ENCODE data around the gene PDCD4. TPM values are rescaled to one million over a fixed set of nuclear protein-coding genes. Genes with fewer than 3 reads are reported as not detected.
"Not testable (repeated sequence)": the region's sequence is repeated elsewhere in the genome, so short reads cannot be mapped to it uniquely, and the experiment has no call there.

The PDCD4 gene
- total RNA-seq, 1 donor from 2014 or later, result 10.3 TPM

DNA sequence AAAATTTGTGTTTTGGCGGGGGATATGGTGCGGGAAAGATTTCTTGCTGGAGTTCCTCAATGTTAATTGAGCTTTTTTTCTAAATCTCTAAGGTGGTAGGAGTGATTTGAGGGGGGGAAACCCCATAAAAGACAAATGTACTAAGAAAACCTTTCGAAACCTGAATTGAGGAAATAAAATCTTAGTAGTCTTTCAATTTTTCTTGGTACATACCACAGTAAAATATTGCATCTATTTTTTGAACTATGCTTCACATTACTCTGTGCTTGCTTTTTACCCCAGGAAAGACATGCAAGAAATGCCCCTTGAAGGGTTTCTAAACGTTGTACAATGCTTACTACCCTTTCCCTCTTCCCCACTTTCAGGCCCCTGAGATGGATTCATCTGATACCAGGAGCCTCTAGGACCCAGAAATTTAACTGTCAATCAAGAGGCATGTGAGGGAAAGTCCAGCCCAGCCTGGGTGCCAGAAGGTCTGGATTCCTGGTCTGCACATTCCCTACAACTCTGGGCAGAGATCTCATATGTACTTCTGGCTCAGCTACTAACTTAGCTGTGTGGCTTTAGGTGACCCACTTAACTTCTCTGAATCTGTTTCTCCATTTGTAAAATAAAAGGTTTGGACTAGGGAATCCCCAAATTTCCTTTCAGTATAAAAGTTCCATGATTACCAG, 5.8 kb upstream of the PDCD4 start:
- Histone ChIP-seq H3K9me3 (no peaks in the 10 kb centered on the region), H3K27ac (peak overlapping the region; percentile 75 to 79), H3K4me1 (peaks cover 18 to 45% of the 10 kb centered on the region in 2 donors), H3K36me3 (no peaks in the 10 kb centered on the region), H3K4me3 (no peak overlapping the region), H3K27me3 (no peaks in the 10 kb centered on the region)
- DNase-seq (ENCODE audit: low spot score in 2 of 2), result no peak
- intact Hi-C loops (cut with DNase I), result loop anchor here (2.0 kb wide), 1 partner anchor 31 kb away; no protein-coding TSS in a partner anchor
- TF ChIP-seq, protein P1, sequence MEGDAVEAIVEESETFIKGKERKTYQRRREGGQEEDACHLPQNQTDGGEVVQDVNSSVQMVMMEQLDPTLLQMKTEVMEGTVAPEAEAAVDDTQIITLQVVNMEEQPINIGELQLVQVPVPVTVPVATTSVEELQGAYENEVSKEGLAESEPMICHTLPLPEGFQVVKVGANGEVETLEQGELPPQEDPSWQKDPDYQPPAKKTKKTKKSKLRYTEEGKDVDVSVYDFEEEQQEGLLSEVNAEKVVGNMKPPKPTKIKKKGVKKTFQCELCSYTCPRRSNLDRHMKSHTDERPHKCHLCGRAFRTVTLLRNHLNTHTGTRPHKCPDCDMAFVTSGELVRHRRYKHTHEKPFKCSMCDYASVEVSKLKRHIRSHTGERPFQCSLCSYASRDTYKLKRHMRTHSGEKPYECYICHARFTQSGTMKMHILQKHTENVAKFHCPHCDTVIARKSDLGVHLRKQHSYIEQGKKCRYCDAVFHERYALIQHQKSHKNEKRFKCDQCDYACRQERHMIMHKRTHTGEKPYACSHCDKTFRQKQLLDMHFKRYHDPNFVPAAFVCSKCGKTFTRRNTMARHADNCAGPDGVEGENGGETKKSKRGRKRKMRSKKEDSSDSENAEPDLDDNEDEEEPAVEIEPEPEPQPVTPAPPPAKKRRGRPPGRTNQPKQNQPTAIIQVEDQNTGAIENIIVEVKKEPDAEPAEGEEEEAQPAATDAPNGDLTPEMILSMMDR (IDR thresholded peaks at IDR 0.05), result no peak

DNA sequence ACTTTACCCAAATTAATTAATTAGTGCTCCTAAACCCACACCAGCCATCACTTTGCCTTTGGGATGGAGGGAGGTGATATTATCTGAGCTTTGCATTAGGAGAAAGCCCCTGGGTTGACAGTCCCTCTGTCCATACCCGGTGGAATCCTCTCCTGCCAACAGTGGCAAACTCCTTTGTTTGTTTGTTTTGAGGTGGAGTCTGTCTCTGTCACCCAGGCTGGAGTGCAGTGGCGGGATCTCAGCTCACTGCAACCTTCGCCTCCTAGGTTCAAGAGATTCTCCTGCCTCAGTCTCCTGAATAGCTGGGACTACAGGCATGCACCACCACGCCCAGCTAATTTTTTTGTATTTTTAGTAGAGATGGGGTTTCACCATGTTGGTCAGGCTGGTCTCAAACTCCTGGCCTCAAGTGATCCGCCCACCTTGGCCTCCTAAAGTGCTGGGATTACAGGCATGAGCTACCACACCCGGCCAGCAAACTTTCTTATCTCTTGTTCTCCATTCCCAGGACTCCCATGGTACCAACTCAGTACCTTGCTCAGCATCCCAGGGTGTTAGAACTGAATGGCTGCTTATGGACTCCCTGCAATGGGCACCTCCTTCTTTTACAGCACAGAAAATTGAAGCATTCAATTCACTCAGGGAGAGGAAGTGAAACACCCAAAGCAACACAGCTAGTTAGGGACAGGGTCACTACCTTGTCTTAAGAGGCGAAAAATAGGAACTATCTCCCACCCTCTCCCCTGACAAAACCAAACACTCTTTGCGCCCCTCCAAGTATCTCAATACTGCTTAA, 4.5 kb upstream of the PDCD4 start:
- H3K9me3 ChIP-seq; DNase-seq (ENCODE audit: low spot score in 2 of 2); H3K27me3 ChIP-seq; intact Hi-C loops (cut with DNase I); H3K36me3 ChIP-seq: not testable (repeated sequence)
- Histone ChIP-seq H3K27ac (peak overlapping the region; percentile 79 to 97), H3K4me3 (peak overlapping the region in 1 of 2 donors; percentile 22), H3K4me1 (peaks cover 21 to 47% of the 10 kb centered on the region in 2 donors)

DNA sequence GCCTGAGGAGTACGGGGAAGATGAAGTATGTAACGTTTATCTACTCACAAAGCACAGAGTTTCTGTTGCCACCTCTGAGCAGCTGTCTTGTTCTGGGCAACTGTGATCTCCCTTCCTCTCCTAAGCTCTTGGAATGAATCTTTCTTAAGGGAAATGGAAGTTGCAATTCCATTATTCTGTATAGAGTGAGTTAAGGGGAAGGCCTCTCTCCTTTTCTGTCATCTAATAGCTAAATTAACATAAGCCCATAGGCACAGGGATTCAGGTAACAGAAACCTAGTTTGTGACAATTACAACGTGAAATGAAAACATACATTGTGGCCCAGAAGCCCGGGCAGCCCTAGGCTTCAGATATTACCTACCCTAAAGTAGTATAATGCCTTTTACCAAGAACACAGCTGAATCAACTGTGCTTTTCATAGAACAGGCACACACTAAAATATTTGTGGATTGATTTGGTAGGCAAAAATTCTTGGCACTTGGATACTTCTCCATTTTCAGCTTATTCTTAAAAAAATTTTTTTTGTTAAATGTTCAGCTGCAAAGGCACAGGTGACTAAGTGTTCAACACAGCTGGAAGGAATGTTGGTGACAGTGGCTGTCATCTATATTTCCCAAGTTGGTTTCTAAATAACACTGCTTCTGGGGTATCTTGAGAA, 3.8 kb upstream of the PDCD4 start:
- Histone ChIP-seq H3K4me3 (peak overlapping the region in 1 of 2 donors; percentile 22), H3K27ac (peak overlapping the region; percentile 79 to 97), H3K9me3 (no peaks in the 10 kb centered on the region), H3K4me1 (peaks cover 21 to 47% of the 10 kb centered on the region in 2 donors), H3K27me3 (no peaks in the 10 kb centered on the region), H3K36me3 (no peaks in the 10 kb centered on the region)
- DNase-seq (ENCODE audit: low spot score in 2 of 2), result no peak
- TF ChIP-seq, protein P1 (IDR thresholded peaks at IDR 0.05), result no peak
- intact Hi-C loops (cut with DNase I), result no loop called here

DNA sequence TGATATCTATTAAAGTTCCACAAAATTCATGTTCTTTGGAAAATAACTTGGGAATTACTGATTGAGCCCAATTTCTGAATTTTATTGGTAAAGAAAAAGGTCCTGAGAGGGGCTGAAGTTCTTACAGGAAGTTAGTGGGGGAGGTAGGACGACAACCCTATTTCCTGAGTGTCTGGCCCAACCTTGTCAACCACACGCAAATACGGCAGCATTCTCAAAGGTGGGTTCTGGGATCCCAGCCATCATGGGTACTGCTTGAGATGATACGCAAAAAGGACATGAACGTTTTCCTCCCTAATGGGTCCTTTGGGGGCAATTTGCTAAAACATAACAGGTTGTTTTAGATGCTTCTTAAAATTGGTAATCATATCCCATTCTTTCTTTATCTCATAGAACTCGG, 2.7 kb upstream of the PDCD4 start:
- no peaks in the 10 kb centered on the region for H3K27me3 ChIP-seq
- H3K36me3 ChIP-seq, result no peaks in the 10 kb centered on the region
- H3K4me3 ChIP-seq, result no peak overlapping the region
- intact Hi-C loops (cut with DNase I), result no loop called here
- DNase-seq (ENCODE audit: low spot score in 2 of 2), result no peak
- H3K27ac ChIP-seq, result peak overlapping the region; percentile 79 to 97
- no peaks in the 10 kb centered on the region for H3K9me3 ChIP-seq
- TF ChIP-seq, protein P1 (IDR thresholded peaks at IDR 0.05), result no peak
- H3K4me1 ChIP-seq, result peaks cover 21 to 49% of the 10 kb centered on the region in 2 donors

DNA sequence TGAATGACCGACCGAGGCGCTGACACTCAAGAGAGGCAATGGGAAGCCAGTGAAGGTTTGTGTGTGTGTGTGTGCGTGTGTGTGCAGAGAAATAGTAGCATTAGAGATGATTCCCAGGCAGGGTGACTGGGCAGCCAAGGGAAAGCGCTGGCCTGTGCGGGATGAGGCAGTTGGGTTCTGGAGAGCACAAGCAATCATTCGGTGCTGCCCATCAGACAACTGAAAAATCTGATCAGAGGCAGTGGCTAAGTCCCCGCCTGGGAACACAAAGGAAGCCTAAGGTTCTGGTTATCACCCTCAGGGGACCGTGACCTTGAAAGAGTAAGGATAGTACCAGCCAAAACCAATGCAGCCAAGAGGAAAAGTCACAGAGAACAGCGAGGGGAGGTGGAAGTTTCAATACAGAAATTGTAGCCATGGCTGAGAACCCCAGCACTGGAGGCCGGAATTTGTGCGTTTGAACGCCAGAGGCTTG, 868 bp upstream of the PDCD4 start:
- peak overlapping the region; percentile 97 to 99 for H3K27ac ChIP-seq
- H3K4me3 ChIP-seq, result peak overlapping the region; percentile 87 to 88
- TF ChIP-seq, protein P1 (IDR thresholded peaks at IDR 0.05), result no peak
- H3K4me1 ChIP-seq, result peaks cover 18 to 41% of the 10 kb centered on the region in 2 donors
- no peak for DNase-seq (ENCODE audit: low spot score in 2 of 2)
- H3K27me3 ChIP-seq, result no peaks in the 10 kb centered on the region
- intact Hi-C loops (cut with DNase I), result loop anchor here (2.0 to 5.0 kb wide), 2 partner anchors 48 to 124 kb away; partner anchors contain the start of genes BBIP1 and SHOC2
- H3K9me3 ChIP-seq, result no peaks in the 10 kb centered on the region
- no peaks in the 10 kb centered on the region for H3K36me3 ChIP-seq

All from ascending aorta (tissue), 2 donors.